H7 (cell line): ENCODE results near the gene TRAIP. TPM values are rescaled to one million over a fixed set of nuclear protein-coding genes. Genes with fewer than 3 reads are reported as not detected.
"Not testable (repeated sequence)": the region's sequence is repeated elsewhere in the genome, so short reads cannot be mapped to it uniquely, and the experiment has no call there.

Experiments used
- DNase-seq: peaks from one replicate; pipeline ENCODE4 v3.0.0; 2012
- H3K27me3 ChIP-seq: 2 replicates; pipeline ENCODE4 v1.6.0; 2011; ENCODE audit warnings: mild to moderate bottlenecking, low read length; ENCODE audit not compliant: control insufficient read depth, insufficient read depth
- H3K36me3 ChIP-seq: replicated peaks from 2 replicates; pipeline ENCODE4 v1.5.1; 2011; ENCODE audit warnings: low read length; ENCODE audit not compliant: control insufficient read depth, insufficient read depth
- H3K4me3 ChIP-seq: 2 replicates; pipeline ENCODE4 v1.5.1; 2011; ENCODE audit warnings: low read depth, mild to moderate bottlenecking, control low read depth, low read length, moderate library complexity; ENCODE audit not compliant: insufficient read depth
- total RNA-seq: library from RNA; depleted of rRNA; stranded (reverse); fragments of >200 nt; shearing (Covaris generic); gene quantifications from 2 replicates; pipeline ENCODE4 v1.2.3, GENCODE V29; 2014; rRNA removed

The TRAIP gene
- total RNA-seq, 1 experiment from 2014 or later: 16.1 TPM

DNA sequence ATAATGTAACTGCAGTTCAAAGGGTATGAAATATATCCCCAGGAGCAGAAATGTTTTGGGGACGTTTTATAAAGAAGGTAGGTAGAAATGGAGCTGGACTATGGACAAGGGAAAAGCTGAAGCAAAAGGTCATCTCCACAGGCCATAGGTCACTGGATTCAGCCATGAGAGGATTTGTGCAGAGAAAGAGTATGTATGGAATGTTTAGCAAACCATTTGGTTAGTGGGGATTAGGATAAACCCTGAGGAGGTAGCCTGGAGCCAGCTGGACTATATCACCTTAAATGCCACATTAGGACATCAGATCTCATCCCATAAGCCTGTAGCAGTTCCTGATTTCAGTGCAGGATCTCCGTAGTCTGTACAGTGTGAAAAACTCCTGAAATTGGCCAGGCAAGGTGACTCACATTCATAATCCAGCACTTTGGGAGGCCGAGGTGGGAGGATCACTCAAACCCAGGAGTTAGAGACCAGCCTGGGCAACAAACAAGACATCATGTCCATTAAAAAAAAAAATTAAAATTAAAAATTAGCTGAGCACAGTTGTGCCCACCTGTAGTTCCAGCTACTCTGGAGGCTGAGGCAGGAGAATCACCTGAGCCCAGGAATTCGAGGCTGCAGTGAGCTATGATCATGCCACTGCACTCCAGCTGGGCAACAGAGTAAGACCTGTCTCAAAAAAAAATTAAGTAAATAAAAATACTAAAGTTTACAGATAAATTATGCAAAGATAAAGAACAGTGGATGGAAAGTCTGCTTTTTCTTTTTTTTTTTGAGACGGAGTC is 74.8 kb downstream of the TRAIP start:
- DNase-seq: no peak
- H3K4me3 ChIP-seq: no peak overlapping the region
- no peaks in the 10 kb centered on the region; the same call in 1 of the 2 replicates for H3K36me3 ChIP-seq
- H3K27me3 ChIP-seq: no peaks in the 10 kb centered on the region

DNA sequence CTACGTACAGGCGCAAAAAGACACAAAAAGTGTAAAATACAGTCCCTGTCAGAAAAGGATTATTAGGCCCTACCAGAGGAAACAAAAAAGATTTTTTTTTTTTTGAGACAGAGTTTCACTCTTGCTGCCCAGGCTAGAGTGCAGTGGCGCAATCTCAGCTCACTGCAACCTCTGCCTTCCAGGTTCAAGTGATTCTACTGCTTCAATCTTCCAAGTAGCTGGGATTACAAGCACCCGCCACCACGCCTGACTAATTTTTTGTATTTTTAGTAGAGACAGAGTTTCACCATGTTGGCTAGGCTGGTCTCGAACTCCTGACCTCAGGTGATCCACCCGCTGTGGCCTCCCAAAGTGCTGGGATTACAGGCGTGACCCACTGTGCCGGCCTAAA is 75.4 kb downstream of the TRAIP start:
- not testable (repeated sequence) for H3K36me3 ChIP-seq, H3K4me3 ChIP-seq

DNA sequence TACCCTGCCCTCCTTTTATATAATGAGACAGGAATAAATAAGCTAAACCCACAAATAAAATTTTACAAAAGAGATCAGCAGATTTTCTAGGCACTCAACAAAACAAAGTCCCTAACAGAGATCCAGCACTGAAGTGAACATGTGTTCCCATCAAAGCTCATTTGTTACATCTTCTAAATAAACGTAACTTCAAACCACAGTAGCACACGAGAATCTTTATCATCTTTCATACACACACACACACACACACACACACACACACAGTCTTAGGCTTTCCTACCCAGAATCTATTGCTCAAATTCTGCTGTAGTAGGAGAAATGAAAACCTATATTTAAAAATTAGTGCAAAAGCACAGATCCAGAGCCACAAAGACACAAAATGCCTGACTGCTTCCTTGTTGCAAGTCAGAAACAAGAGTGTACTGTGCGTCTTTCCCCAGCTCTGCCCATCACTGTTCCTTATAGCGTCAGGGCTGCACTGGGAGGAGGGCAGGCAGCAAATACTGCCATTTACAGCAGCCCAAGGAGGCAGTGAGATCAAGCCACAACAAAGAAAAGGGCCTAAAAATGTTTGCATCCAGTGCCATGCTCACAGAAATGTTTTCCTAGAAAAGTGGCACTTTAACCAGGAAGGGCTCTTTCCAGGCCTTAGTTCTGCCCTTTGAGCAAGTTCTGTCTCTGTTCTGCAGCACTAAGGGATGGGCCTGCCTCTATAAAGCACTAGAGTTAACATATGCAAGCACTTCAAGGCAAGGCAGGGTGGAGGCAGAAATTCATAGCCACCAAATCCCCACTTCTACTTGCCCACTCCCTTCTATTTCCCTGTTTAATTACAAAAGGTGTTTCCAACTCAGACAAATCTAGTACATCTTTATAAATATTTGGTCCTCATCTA is 76.0 kb downstream of the TRAIP start:
- Histone ChIP-seq H3K4me3 (no peak overlapping the region), H3K36me3 (no peaks in the 10 kb centered on the region; the same call in none of the 2 replicates), H3K27me3 (no peaks in the 10 kb centered on the region)
- no peak for DNase-seq

More for the DNA sequence above, 75.4 kb downstream of the TRAIP start:
- not testable (repeated sequence) for H3K27me3 ChIP-seq, DNase-seq

DNA sequence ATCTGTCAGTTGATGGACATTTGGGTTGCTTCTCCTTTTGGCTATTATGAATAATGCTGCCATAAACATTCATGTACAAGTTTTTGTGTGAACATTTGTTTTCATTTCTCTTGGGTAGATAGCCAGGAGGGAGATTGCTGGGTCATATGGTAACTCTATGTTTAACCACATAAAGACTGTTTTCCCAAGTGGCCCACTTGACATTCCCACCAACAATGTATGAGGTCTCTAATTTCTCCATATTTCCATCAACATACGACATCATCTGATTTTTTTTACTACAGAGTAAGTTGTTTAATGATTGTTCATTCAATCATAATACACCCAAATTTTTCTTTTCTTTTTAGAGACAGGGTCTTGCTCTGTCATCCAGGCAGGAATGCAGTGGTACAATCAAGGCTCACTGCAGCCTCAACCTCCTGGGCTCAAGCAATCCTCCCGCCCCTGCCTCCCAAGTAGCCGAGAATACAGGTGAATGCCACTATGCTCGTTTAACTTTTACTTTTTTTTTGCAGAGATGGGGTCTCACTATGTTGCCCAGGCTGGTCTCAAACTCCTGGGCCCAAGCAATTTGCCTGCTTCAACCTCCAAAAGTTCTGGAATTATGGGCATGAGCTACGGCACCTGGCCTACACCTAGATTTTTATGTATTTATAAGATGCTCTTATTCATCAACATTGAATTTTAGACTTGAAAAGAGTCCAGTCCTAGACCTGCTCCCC is 76.8 kb downstream of the TRAIP start:
- DNase-seq: no peak
- no peaks in the 10 kb centered on the region; the same call in none of the 2 replicates for H3K36me3 ChIP-seq
- H3K27me3 ChIP-seq: no peaks in the 10 kb centered on the region
- H3K4me3 ChIP-seq: no peak overlapping the region

Other genes with a start within 250 kb of the TRAIP start
- gene APEH, start 182.2 kb downstream of the TRAIP start, total RNA-seq: 236 and 260 TPM in 2 replicates
- gene MST1, start 167.1 kb downstream of the TRAIP start, total RNA-seq: 10.8 and 11.0 TPM in 2 replicates
- 22.1 and 31.2 TPM in 2 replicates for gene RNF123, start 167.0 kb downstream of the TRAIP start, total RNA-seq
- gene AMIGO3, start 136.9 kb downstream of the TRAIP start, total RNA-seq: 5.7 and 5.8 TPM in 2 replicates
- 24.6 and 43.5 TPM in 2 replicates for gene GMPPB, start 132.6 kb downstream of the TRAIP start, total RNA-seq
- gene IP6K1, start 70.0 kb downstream of the TRAIP start, total RNA-seq: 34.7 and 38.2 TPM in 2 replicates
- gene CDHR4, start 56.7 kb downstream of the TRAIP start, total RNA-seq: not detected in 2 replicates
- gene INKA1, start 53.3 kb downstream of the TRAIP start, total RNA-seq: 2.3 and 6.5 TPM in 2 replicates
- gene UBA7, start 42.6 kb downstream of the TRAIP start, total RNA-seq: 0.07 and 0.55 TPM in 2 replicates
- 38.6 and 46.8 TPM in 2 replicates for gene CAMKV, start 13.3 kb upstream of the TRAIP start, total RNA-seq
- 0.76 and 2.0 TPM in 2 replicates for gene MST1R, start 47.3 kb upstream of the TRAIP start, total RNA-seq
- gene MON1A, start 73.2 kb upstream of the TRAIP start, total RNA-seq: 10.2 and 15.9 TPM in 2 replicates
- 41.6 and 72.7 TPM in 2 replicates for gene RBM6, start 83.6 kb upstream of the TRAIP start, total RNA-seq
- gene RBM5, start 232.4 kb upstream of the TRAIP start, total RNA-seq: 69.1 and 104 TPM in 2 replicates